CD4-positive, alpha-beta T cell treated with Interleukin-21 for 1 hour (primary cell): ENCODE measurements around the gene NDUFB11.

Source experiments
- DNase-seq: peaks from one replicate; pipeline ENCODE4 v3.0.0-alpha.2; 2020

Gene NDUFB11

DNA sequence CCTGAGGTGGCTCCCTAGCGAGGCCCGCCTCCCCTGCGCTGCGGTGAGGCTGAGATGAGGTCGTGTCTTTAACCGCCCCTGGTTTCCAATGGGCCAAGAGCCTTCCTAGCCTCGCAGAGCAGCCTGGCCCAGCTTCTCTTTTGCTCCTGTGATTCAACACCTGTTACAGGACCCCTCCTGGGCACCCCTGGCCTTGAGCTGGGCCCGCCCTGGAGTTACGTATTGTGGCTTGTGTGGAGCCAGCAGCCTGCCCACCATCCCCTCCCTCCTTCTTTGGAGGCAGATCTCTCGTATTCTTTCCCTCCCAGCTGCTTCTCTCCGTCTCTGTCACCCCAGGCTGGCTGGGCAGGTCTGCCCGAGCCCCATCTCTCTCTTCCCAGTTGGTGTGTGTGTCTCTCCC is 29.9 kb upstream of the NDUFB11 start:
- DNase-seq = no peak

DNA sequence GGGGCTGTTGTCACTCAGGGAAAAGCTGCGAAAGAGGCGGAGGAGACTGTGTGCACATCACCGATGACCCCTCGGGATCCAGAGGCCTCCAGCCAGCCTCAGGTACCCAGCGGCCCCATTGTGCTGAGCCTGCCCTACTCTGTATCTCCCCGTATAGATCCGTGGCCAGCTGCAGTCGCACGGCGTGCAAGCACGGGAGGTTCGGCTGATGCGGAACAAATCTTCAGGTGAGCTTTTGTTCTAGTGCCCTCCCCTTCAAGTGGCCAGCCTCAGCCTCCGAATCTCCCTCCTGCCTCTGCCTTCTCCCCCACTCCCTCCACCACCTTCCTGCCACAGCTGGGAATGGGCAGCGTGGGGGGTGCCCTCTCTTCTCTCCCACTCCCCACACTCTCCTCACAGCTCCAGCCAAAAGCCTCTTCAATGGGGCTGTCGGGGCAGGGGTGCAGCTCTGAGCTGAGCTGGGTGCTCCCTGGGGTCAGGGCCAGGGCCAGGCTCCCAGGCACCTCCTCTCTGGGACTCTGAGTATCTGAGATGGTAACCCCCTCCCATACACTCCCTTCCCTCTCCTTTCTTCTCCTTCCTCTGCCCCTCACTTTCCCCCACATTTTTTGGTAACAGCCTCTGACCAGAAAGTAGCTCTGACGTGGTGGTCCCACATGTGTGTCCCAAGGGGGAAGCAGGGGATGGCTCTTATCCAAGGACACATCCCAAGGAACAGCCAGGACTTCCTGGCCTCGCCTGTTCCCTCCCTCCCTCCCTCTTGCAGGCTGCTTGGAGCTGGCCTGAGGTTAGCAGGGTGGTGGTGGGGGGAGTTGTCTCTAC is 28.7 kb upstream of the NDUFB11 start:
- no peak for DNase-seq

- DNase-seq = no peak
These were observed 28.0 kb upstream of the NDUFB11 start for GRCh38 chrX:47172549-47172948.

GRCh38 chrX:47171996-47172395 is 27.5 kb upstream of the NDUFB11 start:
- no peak for DNase-seq

DNA sequence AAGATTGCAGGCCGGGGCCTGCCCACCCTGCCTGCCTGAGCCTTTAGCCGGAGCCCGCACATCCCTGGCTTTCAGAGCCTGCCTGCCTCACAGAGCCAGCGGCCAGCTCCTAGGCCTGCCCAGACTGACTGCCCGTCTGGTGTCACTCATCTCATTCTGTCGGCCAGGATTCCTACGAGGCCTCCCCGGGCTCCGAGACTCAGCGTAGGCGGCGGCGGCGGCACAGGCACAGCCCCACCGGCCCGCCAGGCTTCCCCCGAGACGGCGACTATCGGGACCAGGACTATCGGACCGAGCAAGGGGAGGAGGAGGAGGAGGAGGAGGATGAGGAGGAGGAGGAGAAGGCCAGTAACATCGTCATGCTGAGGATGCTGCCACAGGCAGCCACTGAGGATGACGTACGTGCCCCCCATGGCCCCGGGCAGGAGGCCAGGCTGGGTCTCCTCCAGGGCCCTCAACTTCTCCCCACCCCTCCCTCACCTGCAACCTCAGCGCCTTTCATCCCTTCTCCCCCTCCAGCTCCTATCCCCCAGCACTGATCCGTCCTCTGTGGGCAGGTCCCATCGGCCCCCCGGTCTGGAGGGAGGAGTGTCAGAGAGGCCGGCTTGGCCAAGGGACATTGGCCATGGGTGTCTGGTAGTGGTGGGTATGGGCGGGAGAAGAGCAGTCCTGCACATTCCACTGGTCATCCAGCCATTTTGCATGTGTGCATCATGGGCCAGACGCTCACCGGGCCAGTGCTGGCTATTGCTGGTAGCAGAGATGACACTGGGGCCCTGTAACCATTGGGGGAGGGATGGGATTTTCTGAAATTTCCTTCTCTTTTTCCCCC is 26.6 kb upstream of the NDUFB11 start:
- no peak for DNase-seq

GRCh38 chrX:47169726-47170515 is 25.4 kb upstream of the NDUFB11 start:
- DNase-seq = no peak

DNA sequence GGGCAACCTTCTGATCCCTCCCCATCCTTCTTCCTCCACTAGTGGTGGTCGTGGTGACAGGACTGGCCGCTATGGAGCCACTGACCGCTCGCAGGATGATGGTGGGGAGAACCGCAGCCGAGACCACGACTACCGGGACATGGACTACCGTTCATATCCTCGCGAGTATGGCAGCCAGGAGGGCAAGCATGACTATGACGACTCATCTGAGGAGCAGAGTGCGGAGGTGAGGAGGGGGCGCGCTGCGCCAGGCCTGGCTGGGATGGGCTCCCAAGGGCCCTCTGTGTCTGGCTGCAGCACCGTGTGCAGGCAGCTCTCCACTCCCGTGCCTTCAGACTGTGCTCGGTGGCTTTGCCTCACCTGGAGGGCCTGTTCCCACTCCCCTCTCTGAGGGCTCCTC is 24.8 kb upstream of the NDUFB11 start:
- DNase-seq = no peak

DNA sequence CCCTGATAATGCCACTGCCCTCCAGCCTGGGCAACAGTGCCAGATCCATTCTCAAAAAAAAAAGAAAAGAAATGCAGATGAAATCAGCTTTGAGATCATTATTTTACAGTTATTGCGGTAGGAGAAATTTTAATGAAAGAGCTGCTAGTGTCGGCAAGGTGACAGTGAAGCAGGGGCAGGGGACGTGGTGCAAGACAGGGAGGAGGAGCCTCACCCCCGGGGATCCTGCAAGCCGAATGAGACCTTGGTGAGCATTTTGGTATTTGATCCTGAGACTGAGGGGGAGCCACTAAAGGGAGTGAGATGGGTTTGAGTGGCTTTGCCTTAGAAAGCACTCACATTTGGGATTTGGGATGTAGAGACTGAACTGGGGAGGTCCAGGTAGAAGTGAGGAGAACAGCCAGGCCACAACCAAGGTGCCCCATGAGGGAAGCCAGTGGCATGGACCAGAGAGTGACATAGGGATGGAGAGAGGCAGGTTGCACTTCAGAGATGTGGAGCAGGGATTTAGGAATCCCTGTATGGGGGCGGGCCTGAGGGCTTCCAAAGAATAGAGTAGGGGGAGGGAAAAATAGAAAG is 24.1 kb upstream of the NDUFB11 start:
- DNase-seq = no peak

- no peak for DNase-seq
These were observed 21.6 kb upstream of the NDUFB11 start for GRCh38 chrX:47166126-47166525.

DNA sequence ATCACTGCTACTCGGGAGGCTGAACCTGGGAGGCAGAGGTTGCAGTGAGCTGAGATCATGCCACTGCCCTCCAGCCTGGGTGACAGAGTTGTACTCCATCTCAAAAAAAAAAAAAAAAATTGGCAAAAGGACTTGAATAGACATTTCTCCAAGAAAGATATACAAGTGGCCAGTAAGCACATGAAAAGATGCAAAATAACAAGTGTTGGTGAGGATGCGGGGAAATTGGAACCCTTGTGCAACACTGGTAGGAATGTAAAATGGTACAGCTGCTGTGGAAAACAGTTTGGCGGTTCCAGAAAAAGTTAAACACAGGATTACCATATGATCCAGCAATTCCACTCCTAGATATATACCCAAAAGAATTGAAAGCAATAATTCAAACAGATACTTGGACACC is 19.9 kb upstream of the NDUFB11 start:
- no peak for DNase-seq

GRCh38 chrX:47162927-47163583 is 18.6 kb upstream of the NDUFB11 start:
- no peak for DNase-seq

DNA sequence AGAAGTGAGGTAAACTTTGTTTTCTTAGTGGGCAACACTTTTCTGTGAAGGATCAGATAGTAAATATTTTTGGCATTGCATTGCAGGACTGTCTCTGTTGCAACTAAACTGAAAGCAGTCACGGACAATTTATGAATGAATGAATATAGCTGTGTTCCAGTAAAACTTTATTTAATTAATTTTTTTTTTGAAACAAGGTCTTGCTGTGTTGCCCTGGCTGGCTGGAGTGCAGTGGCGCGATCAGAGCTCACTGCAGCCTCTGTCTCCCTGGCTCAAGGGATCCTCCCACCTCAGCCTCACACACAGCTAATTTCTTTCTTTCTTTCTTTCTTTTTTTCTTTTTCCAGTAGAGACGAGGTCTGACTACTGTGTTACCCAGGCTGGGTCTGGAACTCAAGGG is 16.3 kb upstream of the NDUFB11 start:
- DNase-seq = no peak

GRCh38 chrX:47158781-47159180 is 14.3 kb upstream of the NDUFB11 start:
- no peak for DNase-seq

- no peak for DNase-seq
These were observed 13.6 kb upstream of the NDUFB11 start for GRCh38 chrX:47158131-47158530.

DNA sequence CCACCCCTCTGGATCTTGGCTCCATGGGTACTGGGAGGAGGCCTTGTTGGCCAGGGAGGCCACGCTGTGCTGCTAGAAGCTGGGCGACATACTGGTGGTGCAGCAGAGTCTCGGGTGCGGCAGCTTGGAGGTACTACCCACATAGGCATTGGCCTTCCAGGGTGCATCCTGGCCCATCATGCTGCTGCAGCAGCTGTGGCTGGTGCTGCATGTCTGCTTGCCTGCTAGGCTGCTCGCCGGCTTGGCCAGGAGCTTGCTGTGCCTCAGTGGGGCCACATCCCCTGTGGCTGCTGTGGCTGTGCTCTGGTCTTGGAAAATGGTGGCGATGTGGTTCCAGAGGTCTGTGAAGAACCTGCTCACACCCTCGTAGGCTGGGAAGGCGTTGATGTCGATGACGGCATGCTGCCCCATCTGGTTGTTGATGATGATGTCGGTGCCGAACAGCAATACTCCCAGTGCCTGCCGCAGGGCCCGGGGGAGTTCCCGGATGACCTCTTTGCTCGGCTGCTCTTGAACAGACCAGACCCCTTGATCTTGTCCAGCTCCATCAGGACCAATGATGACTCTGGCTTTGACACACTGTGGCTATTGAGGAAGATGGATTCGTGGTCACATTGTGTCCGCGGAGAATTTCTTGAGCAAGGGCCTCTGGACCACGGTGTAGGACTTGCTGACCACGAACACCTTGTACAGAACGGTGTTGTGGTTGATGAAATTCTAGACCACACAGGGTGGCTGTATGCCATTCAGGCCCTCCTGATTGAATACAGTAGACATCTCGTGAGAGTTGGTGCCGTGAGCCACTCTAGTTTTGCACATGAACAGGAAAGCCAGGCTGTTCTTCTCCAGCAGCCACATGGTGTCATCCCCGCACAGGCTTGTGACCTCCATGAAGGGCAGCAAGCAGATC is 12.4 kb upstream of the NDUFB11 start:
- no peak for DNase-seq

GRCh38 chrX:47151435-47151834 is 6.9 kb upstream of the NDUFB11 start:
- no peak for DNase-seq

GRCh38 chrX:47148946-47149345 is 4.4 kb upstream of the NDUFB11 start:
- DNase-seq = no peak

DNA sequence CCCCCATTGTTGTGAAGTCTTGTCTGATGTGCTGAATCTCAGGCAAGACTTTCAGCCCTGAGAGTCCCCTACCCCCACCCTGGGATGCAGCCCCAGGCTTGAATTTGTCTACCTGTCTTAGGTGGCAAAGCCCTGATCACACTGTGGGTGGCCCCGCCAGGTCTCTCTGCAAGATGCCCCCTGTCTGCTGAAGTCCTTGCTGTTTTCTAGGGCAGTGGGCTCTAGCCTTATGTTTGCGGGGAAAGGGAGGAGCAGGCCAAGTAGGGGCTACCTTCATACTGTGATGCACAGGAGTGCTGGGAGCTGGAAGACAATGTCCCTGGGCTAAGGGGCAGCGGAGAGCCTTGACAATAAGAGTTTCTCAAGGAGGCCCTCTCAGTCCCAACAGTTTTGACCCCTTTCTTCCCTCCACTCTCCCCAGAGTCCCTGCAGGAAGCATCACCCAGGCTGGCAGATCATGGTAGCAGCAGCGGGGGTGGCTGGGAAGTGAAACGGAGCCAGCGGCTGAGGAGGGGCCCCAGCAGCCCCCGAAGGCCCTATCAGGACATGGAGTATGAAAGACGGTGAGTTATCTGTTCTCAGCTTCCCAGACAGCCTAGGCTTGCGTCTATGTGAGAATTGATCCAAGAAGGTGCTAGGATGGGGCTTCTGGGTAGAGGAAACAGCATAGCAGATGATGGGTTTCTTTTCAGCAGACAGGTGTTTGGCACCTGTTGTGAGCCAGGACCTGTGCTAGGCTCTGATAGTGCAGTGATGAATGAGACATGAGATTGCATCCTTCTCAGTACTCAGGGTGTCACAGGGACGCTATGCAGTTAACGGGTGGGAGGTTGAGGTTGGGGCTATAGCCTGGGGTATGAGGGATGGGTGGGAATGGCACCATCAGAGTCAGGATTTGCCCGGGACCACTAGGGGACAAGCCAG is 2.7 kb upstream of the NDUFB11 start:
- DNase-seq = no peak

GRCh38 chrX:47146121-47146935 is 1.8 kb upstream of the NDUFB11 start:
- no peak for DNase-seq
